Activated B cell treated with CpG ODN at 0.5 μM for 24 hours (primary cell): ENCODE results near the gene TTC39A. TPM values are rescaled to one million over a fixed set of nuclear protein-coding genes. Genes with fewer than 3 reads are reported as not detected.
A peak's percentile ranks its signal among the peaks of the same experiment; 100 is the strongest.

Source experiments
- ATAC-seq: fragments of 200-7000 bp; cut with Tn5 transposase; one replicate; pipeline ENCODE4 v1.10.0; 2021; ENCODE audit warnings: low read depth, mild to moderate bottlenecking, moderate library complexity
- CTCF ChIA-PET: fragments of 350-600 bp; sonication (Branson Sonifier 250); formaldehyde crosslinking; loops from one replicate; lab custom pipeline; 2021; ENCODE audit warnings: antibody characterized with exemption; lab: Charles Lee
- POLR2A ChIA-PET: fragments of 350-600 bp; sonication (Branson Sonifier 250); formaldehyde crosslinking; loops from one replicate; lab custom pipeline; 2021; ENCODE audit warnings: antibody characterized with exemption; lab: Charles Lee
- DNase-seq: peaks from one replicate; pipeline ENCODE4 v3.0.0; 2022
- H3K27ac Mint-ChIP-seq: one replicate; pipeline ENCODE4 v1.8.0; 2020; ENCODE audit warnings: mixed read lengths
- H3K27me3 Mint-ChIP-seq: one replicate; pipeline ENCODE4 v1.8.0; 2021; ENCODE audit warnings: mixed read lengths
- H3K36me3 Mint-ChIP-seq: one replicate; pipeline ENCODE4 v1.8.0; 2021; ENCODE audit warnings: low read depth, mixed read lengths
- H3K4me1 Mint-ChIP-seq: one replicate; pipeline ENCODE4 v1.8.0; 2021; ENCODE audit warnings: mixed read lengths
- H3K4me3 Mint-ChIP-seq: one replicate; pipeline ENCODE4 v1.8.0; 2020; ENCODE audit warnings: mild to moderate bottlenecking, mixed read lengths
- H3K9me3 Mint-ChIP-seq: one replicate; pipeline ENCODE4 v1.8.0; 2020; ENCODE audit warnings: mixed read lengths
- CTCF ChIP-seq: fragments of 200-600 bp; IDR thresholded peaks from one replicate; pipeline ENCODE4 v1.8.0; 2022; ENCODE audit warnings: antibody characterized with exemption, mild to moderate bottlenecking
- intact Hi-C: fragments of 100-400 bp; cut with micrococcal nuclease; formaldehyde crosslinking; loops from one replicate; pipeline ENCODE4 v1.15.1; 2024
- total RNA-seq: library from RNA; stranded (reverse); gene quantifications from 2 replicates; pipeline ENCODE4 v1.2.3, GENCODE V29; 2022

Gene TTC39A
- total RNA-seq, 1 donor from 2014 or later, result 0.38 TPM

DNA sequence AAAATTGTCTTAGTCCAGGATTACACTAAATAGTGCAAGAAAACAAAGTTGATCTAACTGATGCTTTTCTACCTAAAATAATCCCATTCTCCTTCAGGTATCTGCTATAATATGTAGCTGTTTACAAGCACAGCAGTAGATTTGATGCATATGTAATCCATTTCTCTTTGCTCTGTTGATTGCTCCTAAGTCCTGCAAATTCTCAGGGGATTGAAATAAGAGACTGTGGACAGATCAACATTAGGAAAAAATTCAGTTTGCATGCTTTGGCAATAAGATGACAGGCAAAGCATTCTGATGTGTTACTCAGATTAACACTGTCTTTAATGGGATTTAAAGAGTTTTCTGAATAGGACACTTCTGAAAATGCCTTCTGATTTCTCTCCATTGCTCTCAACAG lies 59.6 kb downstream of the TTC39A start:
- Mint-ChIP-seq H3K27me3 (no peaks in the 10 kb centered on the region), H3K36me3 (peaks cover 31% of the 10 kb centered on the region), H3K4me3 (no peak overlapping the region), H3K9me3 (no peaks in the 10 kb centered on the region), H3K4me1 (peaks cover 25% of the 10 kb centered on the region), H3K27ac (no peak overlapping the region)
- ChIA-PET POLR2A (no interaction called here), CTCF (no interaction called here)
- intact Hi-C loops, result no loop called here
- DNase-seq (no peak), ATAC-seq (no peak)
- no peak for TF ChIP-seq CTCF

- H3K9me3 Mint-ChIP-seq, result no peaks in the 10 kb centered on the region
- peaks cover 29% of the 10 kb centered on the region for H3K36me3 Mint-ChIP-seq
- no peak for TF ChIP-seq CTCF
- CTCF ChIA-PET, result interaction anchor here (0.8 to 1.2 kb wide), 2 partner anchors 28 to 77 kb away, joined by 3 read pairs; no protein-coding TSS in a partner anchor
- POLR2A ChIA-PET, result interaction anchor here (0.5 to 3.7 kb wide), 2 partner anchors 33 to 796 kb away, joined by 7 to 18 read pairs; partner anchors contain the start of gene RNF11
- H3K27me3 Mint-ChIP-seq, result no peaks in the 10 kb centered on the region
- peaks cover 36% of the 10 kb centered on the region for H3K4me1 Mint-ChIP-seq
- peak; percentile 14 for ATAC-seq
- peak overlapping the region; percentile 79 for H3K27ac Mint-ChIP-seq
- peak overlapping the region; percentile 42 for H3K4me3 Mint-ChIP-seq
- intact Hi-C loops, result loop anchor here (1.0 kb wide), 1 partner anchor 32 kb away; the partner anchor contains the start of gene RNF11
- no peak for DNase-seq
These were observed 61.7 kb downstream of the TTC39A start for GRCh38 chr1:51268634-51269033.

DNA sequence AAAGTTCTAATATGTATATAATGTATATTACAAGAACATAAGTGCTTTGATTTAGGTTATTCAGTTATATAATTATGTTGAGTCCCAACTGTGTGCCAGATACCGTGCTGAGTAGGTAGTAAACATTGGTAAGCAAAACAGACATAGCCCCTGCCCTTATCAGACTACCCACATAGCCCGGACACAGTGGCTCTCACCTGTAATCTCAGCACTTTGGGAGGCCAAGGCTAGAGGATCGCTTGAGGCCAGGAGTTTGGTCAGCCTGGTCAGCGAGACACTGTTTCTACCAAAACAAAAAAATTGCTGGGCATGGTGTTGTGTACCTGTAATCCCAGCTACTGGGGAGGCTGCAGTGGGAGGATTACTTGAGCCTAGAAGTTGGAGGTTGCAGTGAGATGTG lies 63.6 kb downstream of the TTC39A start:
- no peak overlapping the region for H3K27ac Mint-ChIP-seq
- no peaks in the 10 kb centered on the region for H3K27me3 Mint-ChIP-seq
- ChIA-PET CTCF (interaction anchor here (1.4 kb wide), 1 partner anchor 30 kb away, joined by 5 read pairs; no protein-coding TSS in a partner anchor), POLR2A (interaction anchor here (0.6 to 3.7 kb wide), 2 partner anchors 19 to 31 kb away, joined by 4 to 18 read pairs; partner anchors contain the start of gene RNF11)
- no peak for ATAC-seq
- H3K4me1 Mint-ChIP-seq, result peaks cover 47% of the 10 kb centered on the region
- intact Hi-C loops, result no loop called here
- no peak for TF ChIP-seq CTCF
- H3K9me3 Mint-ChIP-seq, result no peaks in the 10 kb centered on the region
- no peak overlapping the region for H3K4me3 Mint-ChIP-seq
- H3K36me3 Mint-ChIP-seq, result peaks cover 20% of the 10 kb centered on the region
- DNase-seq, result no peak

DNA sequence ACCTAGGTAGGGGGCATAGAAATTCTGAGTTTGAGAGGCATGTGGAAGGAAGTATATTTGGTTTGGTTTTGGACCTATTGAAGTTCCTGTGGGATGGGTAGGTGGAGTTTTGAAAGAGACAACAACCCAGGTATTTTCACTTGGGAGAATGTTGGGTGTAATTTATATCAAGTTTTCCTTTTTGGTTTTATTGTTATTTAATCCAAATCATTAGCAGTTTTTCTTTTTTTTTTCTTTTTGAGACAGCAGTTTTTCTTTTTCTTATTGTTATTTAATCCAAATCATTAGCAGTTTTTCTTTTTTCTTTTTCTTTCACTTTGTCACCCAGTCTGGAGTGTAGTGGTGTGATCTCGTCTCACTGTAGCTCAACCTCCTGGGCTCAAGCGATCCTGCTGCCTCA lies 64.2 kb downstream of the TTC39A start:
- ChIA-PET CTCF (interaction anchor here (1.4 kb wide), 1 partner anchor 31 kb away, joined by 5 read pairs; no protein-coding TSS in a partner anchor), POLR2A (interaction anchor here (0.6 kb wide), 1 partner anchor 18 kb away, joined by 4 read pairs; no protein-coding TSS in a partner anchor)
- peaks cover 50% of the 10 kb centered on the region for H3K4me1 Mint-ChIP-seq
- TF ChIP-seq CTCF, result no peak
- no peak overlapping the region for H3K4me3 Mint-ChIP-seq
- intact Hi-C loops, result no loop called here
- ATAC-seq (no peak), DNase-seq (no peak)
- H3K27ac Mint-ChIP-seq, result no peak overlapping the region
- no peaks in the 10 kb centered on the region for H3K9me3 Mint-ChIP-seq
- no peaks in the 10 kb centered on the region for H3K27me3 Mint-ChIP-seq
- peaks cover 14% of the 10 kb centered on the region for H3K36me3 Mint-ChIP-seq

- intact Hi-C loops, result no loop called here
- Mint-ChIP-seq H3K4me3 (no peak overlapping the region), H3K27me3 (no peaks in the 10 kb centered on the region), H3K9me3 (no peaks in the 10 kb centered on the region), H3K27ac (no peak overlapping the region), H3K4me1 (peaks cover 50% of the 10 kb centered on the region), H3K36me3 (peaks cover 9% of the 10 kb centered on the region)
- DNase-seq, result no peak
- ChIA-PET POLR2A (no interaction called here), CTCF (no interaction called here)
- no peak for TF ChIP-seq CTCF
- no peak for ATAC-seq
These were observed 64.7 kb downstream of the TTC39A start for GRCh38 chr1:51265618-51266017.
